ENCODE measurements around the gene MGME1. TPM values are rescaled to one million over a fixed set of nuclear protein-coding genes. Genes with fewer than 3 reads are reported as not detected.

The MGME1 gene
- total RNA-seq, 1 experiment from 2014 or later: 42.8 TPM

DNA sequence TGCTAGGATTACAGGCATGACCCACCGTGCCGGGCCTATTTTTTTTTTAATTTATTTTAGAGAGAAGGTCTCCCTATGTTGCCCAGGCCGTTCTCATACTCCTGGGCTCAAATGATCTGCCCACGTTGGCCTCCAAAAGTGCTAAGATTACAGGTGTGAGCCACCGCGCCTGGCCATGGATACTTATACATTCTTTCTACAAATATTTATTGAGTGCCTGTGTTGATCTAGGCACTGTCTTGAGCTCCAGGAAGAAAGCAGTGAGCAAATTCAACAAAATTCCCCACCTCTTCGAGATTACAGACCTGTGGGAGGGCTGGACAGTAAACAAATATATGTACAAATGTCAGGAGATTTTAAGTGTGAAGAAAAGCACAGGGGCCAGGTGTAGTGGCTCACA, 37.9 kb downstream of the MGME1 start:
- TF ChIP-seq EZH2 (IDR thresholded peaks at IDR 0.05; ENCODE audit: low read depth): no peak
- TF ChIP-seq, protein P1, sequence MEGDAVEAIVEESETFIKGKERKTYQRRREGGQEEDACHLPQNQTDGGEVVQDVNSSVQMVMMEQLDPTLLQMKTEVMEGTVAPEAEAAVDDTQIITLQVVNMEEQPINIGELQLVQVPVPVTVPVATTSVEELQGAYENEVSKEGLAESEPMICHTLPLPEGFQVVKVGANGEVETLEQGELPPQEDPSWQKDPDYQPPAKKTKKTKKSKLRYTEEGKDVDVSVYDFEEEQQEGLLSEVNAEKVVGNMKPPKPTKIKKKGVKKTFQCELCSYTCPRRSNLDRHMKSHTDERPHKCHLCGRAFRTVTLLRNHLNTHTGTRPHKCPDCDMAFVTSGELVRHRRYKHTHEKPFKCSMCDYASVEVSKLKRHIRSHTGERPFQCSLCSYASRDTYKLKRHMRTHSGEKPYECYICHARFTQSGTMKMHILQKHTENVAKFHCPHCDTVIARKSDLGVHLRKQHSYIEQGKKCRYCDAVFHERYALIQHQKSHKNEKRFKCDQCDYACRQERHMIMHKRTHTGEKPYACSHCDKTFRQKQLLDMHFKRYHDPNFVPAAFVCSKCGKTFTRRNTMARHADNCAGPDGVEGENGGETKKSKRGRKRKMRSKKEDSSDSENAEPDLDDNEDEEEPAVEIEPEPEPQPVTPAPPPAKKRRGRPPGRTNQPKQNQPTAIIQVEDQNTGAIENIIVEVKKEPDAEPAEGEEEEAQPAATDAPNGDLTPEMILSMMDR (conservative IDR thresholded peaks at IDR 0.05): no peak
- Histone ChIP-seq H3K27ac (peak overlapping the region; percentile 6; the same call in 1 of the 2 replicates), H3K4me1 (replicated peaks; ENCODE audit: insufficient read depth) (peaks cover 33% of the 10 kb centered on the region), H3K27me3 (ENCODE audit: insufficient read depth, low read depth) (no peaks in the 10 kb centered on the region), H3K9me3 (ENCODE audit: insufficient read depth, low read depth) (no peaks in the 10 kb centered on the region), H2AFZ (no peak overlapping the region), H3K9me2 (ENCODE audit: insufficient read depth) (no peaks in the 10 kb centered on the region), H4K20me1 (ENCODE audit: insufficient read depth) (no peaks in the 10 kb centered on the region), H3K4me3 (no peak overlapping the region), H3K4me2 (no peak overlapping the region), H3K36me3 (ENCODE audit: low read depth) (no peaks in the 10 kb centered on the region), H3K79me2 (ENCODE audit: low read depth) (no peaks in the 10 kb centered on the region), H3F3A (ENCODE audit: insufficient read depth, low read depth) (peaks cover 28% of the 10 kb centered on the region)
- DNase-seq: peak in 1 of 2 experiments; percentile 52
- POLR2A ChIA-PET (ENCODE audit: unreplicated experiment): no interaction called here
- intact Hi-C loops (cut with micrococcal nuclease; ENCODE audit: unreplicated experiment): loop anchor here (5.0 kb wide), 1 partner anchor 51 kb away; the partner anchor contains the start of gene OVOL2
- CTCF ChIA-PET: no interaction called here
- BruUV-seq (replicated peaks): no TSS peak

DNA sequence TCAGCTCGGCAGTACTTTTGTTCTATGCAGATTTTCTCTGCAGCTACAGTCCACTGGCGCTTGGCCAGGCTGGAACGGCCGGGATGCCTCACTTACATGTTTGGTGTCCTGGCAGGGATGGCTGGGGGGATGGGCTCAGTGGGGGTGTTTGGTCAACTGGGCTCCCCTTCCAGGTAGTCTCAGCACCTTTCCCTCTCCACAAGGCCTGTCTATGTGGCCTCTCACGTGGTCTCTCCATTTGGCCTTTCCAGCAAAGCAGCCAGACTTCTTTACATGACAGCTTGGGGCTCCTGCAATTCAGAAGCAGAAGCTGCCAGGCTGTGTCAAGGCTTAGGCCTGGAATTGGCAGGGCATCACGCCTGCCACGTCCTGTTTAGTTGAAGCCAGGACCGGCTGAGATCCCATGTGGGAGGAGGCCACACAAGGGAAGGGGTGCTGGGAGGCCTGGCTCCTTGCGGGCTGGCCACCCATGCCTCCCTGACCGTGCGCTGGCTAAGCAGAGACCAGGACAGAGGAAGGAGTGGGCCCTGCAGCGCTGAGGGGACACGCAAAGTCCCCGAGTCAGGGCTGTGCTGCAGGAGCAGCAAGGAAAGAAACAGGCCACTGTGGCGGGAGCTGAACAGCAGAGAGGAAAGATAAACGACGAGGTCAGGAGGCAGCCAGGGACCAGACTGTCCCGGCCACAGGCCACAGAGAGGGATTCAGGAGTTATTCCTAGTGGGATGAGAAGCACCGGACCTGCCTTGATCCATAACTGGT, 38.9 kb downstream of the MGME1 start:
- H3K79me2 ChIP-seq (ENCODE audit: low read depth): no peaks in the 10 kb centered on the region

DNA sequence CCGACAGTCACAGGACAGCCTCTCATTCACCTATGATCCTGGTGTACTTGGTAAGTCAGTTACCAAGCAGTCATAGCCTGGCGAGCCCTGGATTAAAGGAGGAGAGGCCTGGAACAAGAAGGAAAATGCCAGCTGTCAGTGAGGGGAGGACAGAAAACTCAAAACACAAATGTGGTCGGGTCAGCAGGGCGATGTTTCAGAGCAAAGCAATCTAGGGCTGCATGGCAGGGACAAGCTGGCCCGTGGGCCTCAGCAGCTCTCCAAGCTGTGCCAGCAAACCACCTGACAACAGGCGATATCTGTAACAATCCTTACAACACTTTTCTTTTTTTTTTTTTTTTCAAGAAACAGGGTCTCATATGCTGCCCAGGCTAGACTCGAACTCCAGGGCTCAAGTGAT, 40.3 kb downstream of the MGME1 start:
- Histone ChIP-seq H3K4me2 (no peak overlapping the region), H3K27me3 (ENCODE audit: insufficient read depth, low read depth) (no peaks in the 10 kb centered on the region), H3K4me1 (replicated peaks; ENCODE audit: insufficient read depth) (peaks cover 24% of the 10 kb centered on the region), H2AFZ (no peak overlapping the region), H3K9me2 (ENCODE audit: insufficient read depth) (no peaks in the 10 kb centered on the region), H3K4me3 (no peak overlapping the region), H3K9me3 (ENCODE audit: insufficient read depth, low read depth) (no peaks in the 10 kb centered on the region), H3K27ac (no peak overlapping the region), H4K20me1 (ENCODE audit: insufficient read depth) (no peaks in the 10 kb centered on the region), H3K79me2 (ENCODE audit: low read depth) (no peaks in the 10 kb centered on the region), H3K36me3 (ENCODE audit: low read depth) (no peaks in the 10 kb centered on the region), H3F3A (ENCODE audit: insufficient read depth, low read depth) (peaks cover 23% of the 10 kb centered on the region)
- DNase-seq: no peak
- CTCF ChIA-PET: interaction anchor here (0.6 kb wide), 1 partner anchor 9 kb away, joined by 6 read pairs; no protein-coding TSS in a partner anchor
- POLR2A ChIA-PET (ENCODE audit: unreplicated experiment): interaction anchor here (0.6 kb wide), 1 partner anchor 1939 kb away, joined by 4 read pairs; no protein-coding TSS in a partner anchor
- no TSS peak for BruUV-seq (replicated peaks)
- intact Hi-C loops (cut with micrococcal nuclease; ENCODE audit: unreplicated experiment): loop anchor here (5.0 kb wide), 1 partner anchor 48 kb away; the partner anchor contains the start of gene OVOL2
- TF ChIP-seq EZH2 (IDR thresholded peaks at IDR 0.05; ENCODE audit: low read depth): no peak
- TF ChIP-seq, protein P1 (conservative IDR thresholded peaks at IDR 0.05): no peak

More for the DNA sequence above, 38.9 kb downstream of the MGME1 start:
- Histone ChIP-seq H4K20me1 (ENCODE audit: insufficient read depth) (no peaks in the 10 kb centered on the region), H3K4me3 (no peak overlapping the region), H3K9me3 (ENCODE audit: insufficient read depth, low read depth) (no peaks in the 10 kb centered on the region), H3K27ac (no peak overlapping the region), H3K9me2 (ENCODE audit: insufficient read depth) (no peaks in the 10 kb centered on the region), H2AFZ (no peak overlapping the region), H3K4me1 (replicated peaks; ENCODE audit: insufficient read depth) (peaks cover 30% of the 10 kb centered on the region), H3K27me3 (ENCODE audit: insufficient read depth, low read depth) (no peaks in the 10 kb centered on the region), H3F3A (ENCODE audit: insufficient read depth, low read depth) (peaks cover 23% of the 10 kb centered on the region), H3K4me2 (no peak overlapping the region), H3K36me3 (ENCODE audit: low read depth) (no peaks in the 10 kb centered on the region)
- POLR2A ChIA-PET (ENCODE audit: unreplicated experiment): no interaction called here
- intact Hi-C loops (cut with micrococcal nuclease; ENCODE audit: unreplicated experiment): loop anchor here (5.0 kb wide), 1 partner anchor 50 kb away; the partner anchor contains the start of gene OVOL2
- TF ChIP-seq EZH2 (IDR thresholded peaks at IDR 0.05; ENCODE audit: low read depth): no peak
- TF ChIP-seq, protein P1 (conservative IDR thresholded peaks at IDR 0.05): no peak
- no peak for DNase-seq
- no TSS peak for BruUV-seq (replicated peaks)
- CTCF ChIA-PET: no interaction called here
